ENCODE results near the gene SLC12A3. TPM values are rescaled to one million over a fixed set of nuclear protein-coding genes. Genes with fewer than 3 reads are reported as not detected.

SLC12A3 gene
- total RNA-seq, 4 donors from 2014 or later = not detected

DNA sequence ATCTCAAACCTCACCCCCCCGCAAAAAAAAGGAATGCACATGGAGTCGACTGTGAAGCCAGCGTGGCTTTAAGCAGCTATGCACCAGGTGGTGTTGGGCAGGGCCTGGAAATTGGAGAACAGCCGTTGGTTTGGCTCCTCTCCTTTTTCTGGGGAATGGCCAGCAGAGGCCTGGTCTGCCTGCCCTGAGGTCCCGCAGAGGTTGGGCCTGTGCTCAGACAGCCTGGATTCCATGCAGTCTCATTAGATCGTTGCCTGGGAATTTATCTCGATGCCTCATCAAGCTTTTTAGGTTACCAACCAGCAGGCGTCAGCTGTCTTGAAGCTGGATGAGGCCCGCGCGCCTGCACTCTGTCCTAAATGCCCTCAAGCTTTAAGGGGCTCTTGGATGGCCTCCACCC lies 9.8 kb downstream of the SLC12A3 start:
- no peak for DNase-seq
- no peaks in the 10 kb centered on the region for H3K27me3 ChIP-seq
- H3K36me3 ChIP-seq = no peaks in the 10 kb centered on the region
- no peak overlapping the region for H3K27ac ChIP-seq
- WGBS, 2 donors = 74 to 76% methylated on average over 4 to 10 of the region's 11 CpGs
- intact Hi-C loops (cut with DNase I) = loop anchor here (10.0 kb wide), 1 partner anchor 170 kb away; no protein-coding TSS in a partner anchor
- TF ChIP-seq POLR2A (IDR thresholded peaks at IDR 0.05) = no peak
- TF ChIP-seq, protein P1, sequence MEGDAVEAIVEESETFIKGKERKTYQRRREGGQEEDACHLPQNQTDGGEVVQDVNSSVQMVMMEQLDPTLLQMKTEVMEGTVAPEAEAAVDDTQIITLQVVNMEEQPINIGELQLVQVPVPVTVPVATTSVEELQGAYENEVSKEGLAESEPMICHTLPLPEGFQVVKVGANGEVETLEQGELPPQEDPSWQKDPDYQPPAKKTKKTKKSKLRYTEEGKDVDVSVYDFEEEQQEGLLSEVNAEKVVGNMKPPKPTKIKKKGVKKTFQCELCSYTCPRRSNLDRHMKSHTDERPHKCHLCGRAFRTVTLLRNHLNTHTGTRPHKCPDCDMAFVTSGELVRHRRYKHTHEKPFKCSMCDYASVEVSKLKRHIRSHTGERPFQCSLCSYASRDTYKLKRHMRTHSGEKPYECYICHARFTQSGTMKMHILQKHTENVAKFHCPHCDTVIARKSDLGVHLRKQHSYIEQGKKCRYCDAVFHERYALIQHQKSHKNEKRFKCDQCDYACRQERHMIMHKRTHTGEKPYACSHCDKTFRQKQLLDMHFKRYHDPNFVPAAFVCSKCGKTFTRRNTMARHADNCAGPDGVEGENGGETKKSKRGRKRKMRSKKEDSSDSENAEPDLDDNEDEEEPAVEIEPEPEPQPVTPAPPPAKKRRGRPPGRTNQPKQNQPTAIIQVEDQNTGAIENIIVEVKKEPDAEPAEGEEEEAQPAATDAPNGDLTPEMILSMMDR (IDR thresholded peaks at IDR 0.05) = no peak
- H3K4me3 ChIP-seq = no peak overlapping the region
- no peaks in the 10 kb centered on the region for H3K9me3 ChIP-seq
- peaks cover 0 to 14% (median 0%) of the 10 kb centered on the region in 3 donors for H3K4me1 ChIP-seq

GRCh38 chr16:56876048-56876447 lies 11.0 kb downstream of the SLC12A3 start:
- Histone ChIP-seq H3K27me3 (no peaks in the 10 kb centered on the region), H3K4me3 (no peak overlapping the region), H3K36me3 (no peaks in the 10 kb centered on the region), H3K4me1 (peaks cover 0 to 11% (median 0%) of the 10 kb centered on the region in 3 donors), H3K9me3 (no peaks in the 10 kb centered on the region), H3K27ac (no peak overlapping the region)
- intact Hi-C loops (cut with DNase I) = loop anchor here (10.0 kb wide), 1 partner anchor 169 kb away; no protein-coding TSS in a partner anchor
- TF ChIP-seq POLR2A (IDR thresholded peaks at IDR 0.05) = no peak
- no peak for DNase-seq
- 17 to 64% methylated on average over 1 to 4 of the region's 4 CpGs for WGBS, 2 donors

GRCh38 chr16:56877486-56878182 lies 12.6 kb downstream of the SLC12A3 start:
- Histone ChIP-seq H3K27me3 (no peaks in the 10 kb centered on the region), H3K4me3 (no peak overlapping the region), H3K27ac (no peak overlapping the region), H3K9me3 (no peaks in the 10 kb centered on the region), H3K36me3 (no peaks in the 10 kb centered on the region), H3K4me1 (peaks cover 0 to 7% (median 0%) of the 10 kb centered on the region in 3 donors)
- TF ChIP-seq, protein P1 (IDR thresholded peaks at IDR 0.05) = no peak
- no peak for TF ChIP-seq POLR2A (IDR thresholded peaks at IDR 0.05)
- 85 to 88% methylated on average over 8 to 11 of the region's 13 CpGs for WGBS, 2 donors
- DNase-seq = no peak
- intact Hi-C loops (cut with DNase I) = loop anchor here (10.0 kb wide), 1 partner anchor 167 kb away; no protein-coding TSS in a partner anchor

GRCh38 chr16:56878282-56878854 lies 13.4 kb downstream of the SLC12A3 start:
- peaks cover 0 to 7% (median 0%) of the 10 kb centered on the region in 3 donors for H3K4me1 ChIP-seq
- H3K36me3 ChIP-seq = no peaks in the 10 kb centered on the region
- intact Hi-C loops (cut with DNase I) = loop anchor here (10.0 kb wide), 1 partner anchor 166 kb away; no protein-coding TSS in a partner anchor
- H3K27me3 ChIP-seq = no peaks in the 10 kb centered on the region
- no peak for DNase-seq
- no peak for TF ChIP-seq POLR2A (IDR thresholded peaks at IDR 0.05)
- TF ChIP-seq, protein P1 (IDR thresholded peaks at IDR 0.05) = no peak
- no peaks in the 10 kb centered on the region for H3K9me3 ChIP-seq
- WGBS, 2 donors = 85 to 100% methylated on average over 2 to 3 of the region's 8 CpGs
- no peak overlapping the region for H3K27ac ChIP-seq
- H3K4me3 ChIP-seq = no peak overlapping the region

DNA sequence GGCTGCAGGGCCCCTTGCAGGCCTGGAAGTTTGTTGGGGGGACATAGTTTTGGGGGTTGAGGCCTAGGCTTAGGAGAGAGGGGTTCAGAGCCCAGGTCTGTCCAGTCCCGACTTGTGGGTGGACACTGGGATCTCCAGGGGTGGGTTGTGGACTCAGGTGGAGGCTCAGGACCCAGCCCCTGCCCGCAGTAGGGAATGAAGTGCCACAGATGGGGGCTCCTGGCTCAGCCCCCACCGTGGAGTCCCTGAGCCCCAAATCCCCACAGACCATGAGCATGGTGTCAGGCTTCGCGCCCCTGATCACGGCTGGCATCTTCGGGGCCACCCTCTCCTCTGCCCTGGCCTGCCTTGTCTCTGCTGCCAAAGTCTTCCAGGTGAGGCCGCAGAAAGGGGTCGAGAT lies 14.3 kb downstream of the SLC12A3 start:
- intact Hi-C loops (cut with DNase I) = loop anchor here (10.0 kb wide), 1 partner anchor 166 kb away; no protein-coding TSS in a partner anchor
- Histone ChIP-seq H3K4me1 (peaks cover 0 to 7% (median 0%) of the 10 kb centered on the region in 3 donors), H3K27ac (no peak overlapping the region), H3K27me3 (no peaks in the 10 kb centered on the region), H3K4me3 (no peak overlapping the region), H3K36me3 (no peaks in the 10 kb centered on the region), H3K9me3 (no peaks in the 10 kb centered on the region)
- TF ChIP-seq, protein P1 (IDR thresholded peaks at IDR 0.05) = no peak
- TF ChIP-seq POLR2A (IDR thresholded peaks at IDR 0.05) = no peak
- WGBS, 2 donors = 61% methylated on average over 3 of the region's 9 CpGs; no CpG with 5 or more reads in 1 of the 2 donors
- DNase-seq = no peak
